ENCODE results near the gene LRMDA. TPM values are rescaled to one million over a fixed set of nuclear protein-coding genes. Genes with fewer than 3 reads are reported as not detected.

The LRMDA gene
- total RNA-seq, 1 experiment from 2014 or later, result 20.3 TPM

GRCh38 chr10:76297780-76298281 is 866.4 kb downstream of the LRMDA start:
- in situ Hi-C loops (cut with HindIII; ENCODE audit: low pct_unique_long_range_greater_than_20kb, low sequenced_read_pairs), result no loop called here
- peak; percentile 97 for DNase-seq (ENCODE audit: low read depth)

DNA sequence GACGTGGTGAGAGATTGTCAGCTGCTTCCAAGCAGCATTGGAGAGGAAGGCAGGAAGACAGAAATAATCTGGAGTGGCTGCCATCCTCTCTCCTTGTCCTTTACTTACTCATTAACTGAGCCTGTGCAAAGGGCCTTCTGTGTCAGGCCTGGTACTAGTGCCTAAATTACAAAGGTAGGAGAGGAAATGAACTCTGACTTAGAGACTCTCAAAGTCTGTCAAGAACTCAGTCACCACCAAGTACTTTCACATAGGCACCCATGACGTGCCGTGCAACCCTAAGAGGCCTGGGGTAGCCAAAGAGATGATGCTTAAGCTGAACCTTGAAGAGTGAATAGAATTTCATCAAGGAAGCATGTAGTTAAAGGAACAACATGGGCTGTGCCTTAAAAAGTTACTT is 866.9 kb downstream of the LRMDA start:
- no peak for DNase-seq (ENCODE audit: low read depth)
- in situ Hi-C loops (cut with HindIII; ENCODE audit: low pct_unique_long_range_greater_than_20kb, low sequenced_read_pairs), result no loop called here

DNA sequence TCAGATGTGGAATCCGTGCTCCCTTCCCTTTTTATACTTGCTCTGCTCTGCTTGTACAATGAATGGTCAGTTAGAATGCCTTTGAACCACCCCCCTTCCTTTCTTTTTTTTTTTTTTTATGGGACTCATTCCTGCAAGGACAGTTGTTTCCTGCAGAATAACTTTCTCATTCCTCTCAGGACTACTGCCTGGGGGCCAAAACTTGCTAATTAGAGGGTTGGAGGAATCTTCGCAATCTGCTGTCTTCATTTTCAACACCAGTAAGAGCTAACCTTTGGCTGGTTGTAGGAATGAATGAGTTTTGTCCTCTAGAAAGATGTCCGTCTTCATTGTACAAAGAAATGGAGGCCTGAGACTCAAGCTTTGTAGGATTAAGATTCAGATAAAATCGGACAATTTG is 868.1 kb downstream of the LRMDA start:
- in situ Hi-C loops (cut with HindIII; ENCODE audit: low pct_unique_long_range_greater_than_20kb, low sequenced_read_pairs), result no loop called here
- no peak for DNase-seq (ENCODE audit: low read depth)

- in situ Hi-C loops (cut with HindIII; ENCODE audit: low pct_unique_long_range_greater_than_20kb, low sequenced_read_pairs), result no loop called here
- no peak for DNase-seq (ENCODE audit: low read depth)
These were observed 869.8 kb downstream of the LRMDA start for GRCh38 chr10:76301211-76301610.

GRCh38 chr10:76301950-76302349 is 870.5 kb downstream of the LRMDA start:
- in situ Hi-C loops (cut with HindIII; ENCODE audit: low pct_unique_long_range_greater_than_20kb, low sequenced_read_pairs), result no loop called here
- peak; percentile 44 for DNase-seq (ENCODE audit: low read depth)

- DNase-seq (ENCODE audit: low read depth), result no peak
- in situ Hi-C loops (cut with HindIII; ENCODE audit: low pct_unique_long_range_greater_than_20kb, low sequenced_read_pairs), result no loop called here
These were observed 871.1 kb downstream of the LRMDA start for GRCh38 chr10:76302481-76302880.

DNA sequence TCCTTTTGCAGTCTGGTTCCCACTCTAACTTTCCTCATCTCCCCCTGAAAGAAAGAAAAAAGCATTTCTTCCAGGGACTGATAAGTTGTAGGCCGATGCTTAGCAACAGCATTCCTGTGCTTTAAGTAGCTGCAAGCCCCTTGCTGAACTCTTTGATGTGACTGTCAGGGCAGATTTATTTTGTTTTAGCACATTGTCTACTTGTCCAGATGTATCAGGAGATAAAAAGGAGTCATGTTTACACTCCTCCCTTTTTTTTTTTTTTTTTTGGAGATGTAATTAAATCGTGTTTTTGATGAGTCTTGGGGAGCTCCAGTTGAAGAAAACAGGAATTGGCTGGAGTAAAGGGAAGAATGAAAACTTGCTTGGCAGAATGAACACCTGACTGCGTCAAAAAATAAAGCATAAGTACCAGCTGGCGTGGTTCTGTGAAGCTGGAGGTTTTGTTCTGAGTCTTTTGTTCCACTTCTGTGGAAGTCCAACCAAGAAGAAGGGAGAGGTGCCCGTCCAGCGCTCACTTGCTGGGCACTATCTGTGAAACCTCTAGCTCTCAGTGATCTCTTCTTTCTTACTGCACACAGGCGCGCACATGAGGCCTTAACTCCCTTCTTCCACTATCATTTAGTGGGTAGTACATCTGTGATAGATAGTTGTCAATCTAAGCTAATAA is 871.7 kb downstream of the LRMDA start:
- no peak for DNase-seq (ENCODE audit: low read depth)
- in situ Hi-C loops (cut with HindIII; ENCODE audit: low pct_unique_long_range_greater_than_20kb, low sequenced_read_pairs), result no loop called here

GRCh38 chr10:76303682-76304316 is 872.4 kb downstream of the LRMDA start:
- DNase-seq (ENCODE audit: low read depth), result peak; percentile 68
- in situ Hi-C loops (cut with HindIII; ENCODE audit: low pct_unique_long_range_greater_than_20kb, low sequenced_read_pairs), result no loop called here

- in situ Hi-C loops (cut with HindIII; ENCODE audit: low pct_unique_long_range_greater_than_20kb, low sequenced_read_pairs), result no loop called here
- no peak for DNase-seq (ENCODE audit: low read depth)
These were observed 874.6 kb downstream of the LRMDA start for GRCh38 chr10:76305930-76306615.

DNA sequence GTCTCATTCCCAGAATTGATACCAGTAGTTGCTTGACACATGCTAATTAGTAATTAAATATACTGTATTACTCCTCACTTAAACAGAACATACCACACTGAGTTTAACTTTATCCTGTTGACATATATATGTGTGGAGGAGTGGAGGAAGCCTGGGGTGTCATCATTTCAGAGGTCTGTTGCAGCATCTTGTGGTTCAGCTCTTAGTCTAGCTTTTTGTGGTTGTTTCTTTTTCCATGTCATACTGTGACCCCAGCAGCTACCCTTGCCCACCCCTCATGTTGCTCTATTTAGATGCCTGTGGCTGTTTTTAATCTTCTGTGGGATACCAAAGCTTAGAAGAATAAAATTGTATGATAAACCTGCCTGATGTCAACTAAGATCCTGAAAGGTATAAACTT is 875.4 kb downstream of the LRMDA start:
- no peak for DNase-seq (ENCODE audit: low read depth)
- in situ Hi-C loops (cut with HindIII; ENCODE audit: low pct_unique_long_range_greater_than_20kb, low sequenced_read_pairs), result no loop called here

DNA sequence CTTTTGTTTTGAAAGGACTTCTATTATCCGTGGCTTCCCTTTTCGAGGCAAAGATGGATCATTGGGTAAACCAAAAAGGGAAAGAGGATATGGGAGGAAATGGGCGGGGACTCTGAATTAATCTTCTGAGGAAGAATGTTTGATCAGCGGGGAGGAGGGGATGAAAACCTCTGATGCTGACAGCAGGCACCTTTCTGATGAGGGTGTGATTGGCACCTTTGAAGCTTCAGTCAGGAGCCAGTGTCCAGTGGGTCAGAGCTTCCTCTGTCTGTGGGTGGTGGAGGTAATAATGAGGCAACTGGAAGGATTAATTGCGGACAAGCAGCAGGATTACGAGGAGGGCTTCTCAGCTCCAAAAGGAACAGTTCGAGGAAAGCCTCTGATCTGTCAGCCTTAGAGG is 877.6 kb downstream of the LRMDA start:
- DNase-seq (ENCODE audit: low read depth), result no peak
- in situ Hi-C loops (cut with HindIII; ENCODE audit: low pct_unique_long_range_greater_than_20kb, low sequenced_read_pairs), result no loop called here

GRCh38 chr10:76309741-76310587 is 878.5 kb downstream of the LRMDA start:
- in situ Hi-C loops (cut with HindIII; ENCODE audit: low pct_unique_long_range_greater_than_20kb, low sequenced_read_pairs), result no loop called here
- DNase-seq (ENCODE audit: low read depth), result no peak

DNA sequence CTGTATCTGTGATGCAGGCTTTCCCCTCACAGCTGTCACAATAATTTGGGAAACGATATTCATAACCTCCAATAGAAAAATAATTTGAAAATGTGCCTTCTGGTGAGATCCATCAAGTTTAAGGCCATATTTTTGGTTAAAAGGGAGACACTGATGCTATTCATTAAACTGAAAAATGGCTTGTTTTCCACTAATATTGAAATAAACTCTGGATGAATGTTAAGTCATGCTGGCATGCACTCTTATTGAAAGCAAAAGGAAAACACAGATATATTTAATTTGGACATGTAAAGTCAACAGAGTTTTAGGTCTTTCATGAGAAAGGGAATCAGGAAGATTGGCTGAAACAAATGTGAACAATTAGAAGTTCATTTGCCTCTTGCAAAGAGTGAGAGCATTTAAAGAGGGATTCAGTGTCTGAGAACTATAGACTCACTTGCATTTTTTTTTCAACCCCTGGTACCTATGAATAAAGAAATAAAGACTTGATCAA is 879.2 kb downstream of the LRMDA start:
- in situ Hi-C loops (cut with HindIII; ENCODE audit: low pct_unique_long_range_greater_than_20kb, low sequenced_read_pairs), result no loop called here

DNA sequence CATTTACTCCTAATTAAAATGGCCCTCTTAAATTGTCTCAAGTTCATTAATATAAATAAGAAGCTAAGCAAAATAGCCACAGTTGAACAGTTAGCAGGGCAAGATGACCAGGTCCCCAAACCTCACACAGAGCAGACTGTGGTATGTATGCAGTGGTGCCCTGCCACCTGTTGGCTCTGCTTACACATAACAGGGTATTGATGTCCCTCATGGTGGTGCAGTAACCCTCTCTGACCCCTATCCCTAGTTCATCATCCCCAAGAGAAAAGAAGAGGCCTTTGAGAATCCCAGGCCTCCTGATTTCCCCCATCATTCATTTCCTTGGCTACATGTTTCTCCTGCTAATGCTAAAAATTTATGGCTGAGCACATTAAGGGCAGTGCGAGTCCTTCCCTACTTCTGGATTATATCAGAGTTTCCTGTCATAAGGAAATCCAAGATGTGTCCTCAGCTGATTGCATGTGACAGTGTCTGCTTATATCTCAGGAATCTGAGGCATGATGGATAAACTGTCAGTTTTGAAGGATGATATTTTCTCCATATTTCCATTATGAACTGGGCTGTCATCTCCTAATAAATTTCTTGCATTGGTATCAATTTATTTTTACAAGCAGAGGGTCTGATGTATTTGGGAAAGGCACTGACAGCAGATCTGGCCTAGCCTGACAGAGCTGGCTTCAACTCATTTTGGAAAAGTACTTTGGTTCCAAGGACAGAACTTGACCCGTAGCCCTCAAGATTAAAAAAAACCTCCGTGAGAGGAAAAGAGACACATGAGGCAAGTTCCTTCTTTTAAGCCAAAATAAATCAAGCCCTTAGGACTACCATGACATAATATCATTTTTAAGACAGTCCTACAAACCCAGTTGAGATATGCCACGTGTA is 880.6 kb downstream of the LRMDA start:
- DNase-seq (ENCODE audit: low read depth), result peak; percentile 30
- in situ Hi-C loops (cut with HindIII; ENCODE audit: low pct_unique_long_range_greater_than_20kb, low sequenced_read_pairs), result no loop called here

More for the DNA sequence above, 879.2 kb downstream of the LRMDA start:
- no peak for DNase-seq (ENCODE audit: low read depth)

DNA sequence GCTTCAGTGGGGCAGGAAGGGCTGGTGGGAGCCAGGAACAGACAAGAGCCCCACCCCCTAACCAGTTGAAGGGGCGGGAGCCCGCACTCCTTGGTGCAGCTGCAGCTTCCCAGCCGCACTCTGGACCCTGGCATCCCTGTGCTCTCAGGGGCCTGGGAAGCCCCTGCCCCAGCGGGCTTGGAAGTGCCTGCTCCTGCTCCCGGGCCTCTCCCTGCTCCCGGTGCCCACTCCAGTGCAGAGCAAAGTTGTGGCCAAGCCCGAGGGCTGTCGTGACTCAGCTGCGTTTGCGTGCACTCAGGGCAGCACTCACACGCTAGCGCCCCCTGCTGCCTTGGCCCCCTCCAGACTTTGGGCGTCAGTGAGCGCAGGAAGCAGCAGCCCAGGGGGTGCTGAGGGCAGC is 883.8 kb downstream of the LRMDA start:
- in situ Hi-C loops (cut with HindIII; ENCODE audit: low pct_unique_long_range_greater_than_20kb, low sequenced_read_pairs), result no loop called here
- no peak for DNase-seq (ENCODE audit: low read depth)

GRCh38 chr10:76316234-76316633 is 884.8 kb downstream of the LRMDA start:
- no peak for DNase-seq (ENCODE audit: low read depth)
- in situ Hi-C loops (cut with HindIII; ENCODE audit: low pct_unique_long_range_greater_than_20kb, low sequenced_read_pairs), result no loop called here

DNA sequence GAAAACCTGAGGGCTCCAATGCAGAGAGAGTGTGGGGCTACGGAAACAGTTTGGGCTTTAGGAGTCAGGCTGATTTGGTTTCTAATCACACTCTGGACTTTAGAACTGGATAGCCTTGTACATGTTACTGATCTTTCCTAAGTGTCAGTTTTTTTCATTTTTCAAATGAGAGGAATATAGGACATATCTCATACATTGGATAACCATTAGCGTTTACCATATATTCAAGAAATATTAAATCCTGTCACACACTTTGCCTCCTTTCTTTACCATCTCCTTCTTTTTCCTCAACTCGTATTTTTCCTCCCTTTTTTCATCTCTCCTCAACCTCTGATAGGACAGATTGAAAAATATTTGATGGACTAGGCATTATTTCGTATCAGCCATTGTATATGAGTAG is 885.7 kb downstream of the LRMDA start:
- in situ Hi-C loops (cut with HindIII; ENCODE audit: low pct_unique_long_range_greater_than_20kb, low sequenced_read_pairs), result no loop called here
- DNase-seq (ENCODE audit: low read depth), result no peak

DNA sequence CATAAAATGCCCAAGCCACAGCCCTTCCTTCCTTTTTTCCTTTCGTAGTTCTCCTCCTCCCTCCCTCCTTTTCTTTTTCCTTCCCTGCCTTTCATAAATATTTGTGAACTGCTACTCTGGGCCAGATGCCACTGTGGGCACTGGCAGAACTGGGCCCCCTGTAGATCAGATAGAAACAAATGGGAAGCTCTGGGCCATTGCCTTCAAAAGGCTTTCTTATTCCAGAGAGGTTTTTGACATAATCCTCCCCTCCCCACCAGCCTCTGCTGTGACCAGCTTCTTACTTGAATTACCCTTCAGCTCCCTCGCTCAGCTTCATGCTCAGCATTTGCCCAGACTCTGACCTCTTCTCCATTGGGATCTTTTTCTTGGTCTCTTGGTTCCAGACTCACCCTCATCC is 886.8 kb downstream of the LRMDA start:
- no peak for DNase-seq (ENCODE audit: low read depth)
- in situ Hi-C loops (cut with HindIII; ENCODE audit: low pct_unique_long_range_greater_than_20kb, low sequenced_read_pairs), result no loop called here
